DOHH2 (cell line): ENCODE measurements around the gene P3H2.

Source experiments
- H3F3A ChIP-seq: fragments of 200-600 bp; sonication (generic), shearing (Covaris generic); 2 replicates; pipeline ENCODE4 v1.6.0; 2016; ENCODE audit warnings: antibody characterized with exemption, mild to moderate bottlenecking; ENCODE audit not compliant: control insufficient read depth, insufficient read depth
- H3K27ac ChIP-seq: fragments of 200-600 bp; sonication (generic); 2 replicates; pipeline ENCODE4 v1.5.1; 2014; ENCODE audit warnings: low read depth, mild to moderate bottlenecking, low read length, moderate library complexity
- H3K27me3 ChIP-seq: fragments of 200-600 bp; sonication (generic); 2 replicates; pipeline ENCODE4 v1.6.1; 2014; ENCODE audit warnings: mild to moderate bottlenecking, low read length, mixed read lengths; ENCODE audit not compliant: control insufficient read depth
- H3K36me3 ChIP-seq: fragments of 200-600 bp; sonication (generic); 2 replicates; pipeline ENCODE4 v1.6.1; 2014; ENCODE audit warnings: mild to moderate bottlenecking, low read length, moderate library complexity, mixed read lengths; ENCODE audit not compliant: control insufficient read depth
- H3K4me1 ChIP-seq: fragments of 200-600 bp; sonication (generic); 2 replicates; pipeline ENCODE4 v1.6.1; 2014; ENCODE audit warnings: mild to moderate bottlenecking, low read length, mixed read lengths; ENCODE audit not compliant: control insufficient read depth
- H3K4me2 ChIP-seq: fragments of 200-600 bp; sonication (generic); 2 replicates; pipeline ENCODE4 v1.6.0; 2014; ENCODE audit warnings: mild to moderate bottlenecking, low read length, moderate library complexity
- H3K4me3 ChIP-seq: fragments of 200-600 bp; sonication (generic); 2 replicates; pipeline ENCODE4 v1.5.1; 2014; ENCODE audit warnings: mild to moderate bottlenecking, low read length, mixed read lengths
- H3K79me2 ChIP-seq: fragments of 200-600 bp; sonication (generic); 2 replicates; pipeline ENCODE4 v1.6.1; 2014; ENCODE audit warnings: mild to moderate bottlenecking, low read length, mixed read lengths; ENCODE audit not compliant: control insufficient read depth
- H3K9me2 ChIP-seq: fragments of 200-600 bp; sonication (generic); replicated peaks from 2 replicates; pipeline ENCODE4 v1.6.1; 2014; ENCODE audit warnings: mild to moderate bottlenecking, low read length, mixed read lengths; ENCODE audit not compliant: control insufficient read depth
- H3K9me3 ChIP-seq: fragments of 200-600 bp; sonication (generic); 2 replicates; pipeline ENCODE4 v1.6.1; 2014; ENCODE audit warnings: antibody characterized with exemption, low read length, mixed read lengths; ENCODE audit not compliant: control insufficient read depth, insufficient read depth
- H4K20me1 ChIP-seq: fragments of 200-600 bp; sonication (generic); 2 replicates; pipeline ENCODE4 v1.6.0; 2014; ENCODE audit warnings: low read depth, mild to moderate bottlenecking, antibody characterized with exemption, low read length, moderate library complexity; ENCODE audit not compliant: control insufficient read depth, insufficient read depth
- EZH2phosphoT487 ChIP-seq: fragments of 200-600 bp; sonication (generic); IDR thresholded peaks from 2 replicates; pipeline ENCODE4 v1.6.1; 2017; ENCODE audit warnings: borderline replicate concordance, mild to moderate bottlenecking, antibody characterized with exemption, low read length, moderate library complexity, mixed read lengths
- TF ChIP-seq, protein P1 (sequence below): fragments of 200-600 bp; sonication (generic); IDR thresholded peaks from one replicate; pipeline ENCODE4 v1.5.1; 2014; ENCODE audit warnings: antibody characterized with exemption, mild to moderate bottlenecking, low read depth, low read length; ENCODE audit not compliant: poor library complexity, severe bottlenecking

The P3H2 gene

DNA sequence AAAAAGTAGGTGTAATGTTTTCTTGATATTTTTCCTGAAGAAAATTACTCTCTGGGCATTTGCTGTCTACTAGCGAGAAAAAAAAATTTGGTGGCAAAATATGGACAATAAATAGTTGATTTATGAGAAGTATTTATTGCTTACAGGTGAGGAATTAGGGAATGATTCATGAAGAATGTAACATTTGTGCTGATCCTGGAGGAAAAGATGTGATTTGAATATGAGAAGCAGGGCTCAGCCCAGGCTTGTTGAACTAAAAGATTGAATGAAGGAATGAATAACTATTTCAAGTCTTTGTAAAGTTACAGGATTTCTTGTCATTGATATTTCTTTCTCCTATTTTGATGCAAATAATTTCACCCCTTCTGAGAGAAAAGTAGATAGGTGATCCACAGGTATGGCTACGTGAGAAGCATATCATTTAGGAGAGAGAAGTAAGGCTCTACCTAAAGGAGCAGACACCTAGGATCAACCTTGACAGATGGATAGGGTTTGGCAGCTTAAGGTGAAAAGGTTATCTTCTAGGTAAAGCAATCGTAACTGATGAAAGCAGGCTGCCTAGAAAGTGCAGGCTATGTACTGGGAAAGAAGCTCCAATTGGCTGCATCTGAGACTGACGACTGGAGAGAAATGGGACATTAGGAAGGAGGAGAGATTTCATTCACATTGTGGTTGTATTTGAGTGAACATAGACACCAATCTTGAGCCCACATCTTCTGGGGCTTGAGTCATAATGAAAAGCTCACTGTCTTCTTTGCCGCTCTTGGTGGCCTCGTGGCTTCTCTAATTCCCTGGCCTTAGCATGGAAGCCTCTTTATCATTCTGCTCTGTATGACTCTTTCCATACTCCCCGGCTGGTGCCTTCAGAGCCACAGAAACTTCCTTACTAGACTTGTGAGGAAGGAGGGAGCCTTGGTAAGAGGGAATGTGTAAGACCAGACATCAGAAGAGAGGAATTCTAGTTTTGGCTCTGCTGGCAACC lies 106.5 kb downstream of the P3H2 start:
- H3K27ac ChIP-seq, result no peak overlapping the region
- H3K27me3 ChIP-seq, result no peaks in the 10 kb centered on the region
- no peak overlapping the region for H3K4me3 ChIP-seq
- H3K4me2 ChIP-seq, result no peak overlapping the region
- H3K36me3 ChIP-seq, result no peaks in the 10 kb centered on the region
- no peaks in the 10 kb centered on the region for H3K9me3 ChIP-seq
- H3K79me2 ChIP-seq, result no peaks in the 10 kb centered on the region
- H3K4me1 ChIP-seq, result no peaks in the 10 kb centered on the region
- no peaks in the 10 kb centered on the region for H3F3A ChIP-seq
- TF ChIP-seq, protein P1, sequence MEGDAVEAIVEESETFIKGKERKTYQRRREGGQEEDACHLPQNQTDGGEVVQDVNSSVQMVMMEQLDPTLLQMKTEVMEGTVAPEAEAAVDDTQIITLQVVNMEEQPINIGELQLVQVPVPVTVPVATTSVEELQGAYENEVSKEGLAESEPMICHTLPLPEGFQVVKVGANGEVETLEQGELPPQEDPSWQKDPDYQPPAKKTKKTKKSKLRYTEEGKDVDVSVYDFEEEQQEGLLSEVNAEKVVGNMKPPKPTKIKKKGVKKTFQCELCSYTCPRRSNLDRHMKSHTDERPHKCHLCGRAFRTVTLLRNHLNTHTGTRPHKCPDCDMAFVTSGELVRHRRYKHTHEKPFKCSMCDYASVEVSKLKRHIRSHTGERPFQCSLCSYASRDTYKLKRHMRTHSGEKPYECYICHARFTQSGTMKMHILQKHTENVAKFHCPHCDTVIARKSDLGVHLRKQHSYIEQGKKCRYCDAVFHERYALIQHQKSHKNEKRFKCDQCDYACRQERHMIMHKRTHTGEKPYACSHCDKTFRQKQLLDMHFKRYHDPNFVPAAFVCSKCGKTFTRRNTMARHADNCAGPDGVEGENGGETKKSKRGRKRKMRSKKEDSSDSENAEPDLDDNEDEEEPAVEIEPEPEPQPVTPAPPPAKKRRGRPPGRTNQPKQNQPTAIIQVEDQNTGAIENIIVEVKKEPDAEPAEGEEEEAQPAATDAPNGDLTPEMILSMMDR, result no peak
- TF ChIP-seq EZH2phosphoT487, result no peak
- no peaks in the 10 kb centered on the region for H3K9me2 ChIP-seq
- no peaks in the 10 kb centered on the region for H4K20me1 ChIP-seq

DNA sequence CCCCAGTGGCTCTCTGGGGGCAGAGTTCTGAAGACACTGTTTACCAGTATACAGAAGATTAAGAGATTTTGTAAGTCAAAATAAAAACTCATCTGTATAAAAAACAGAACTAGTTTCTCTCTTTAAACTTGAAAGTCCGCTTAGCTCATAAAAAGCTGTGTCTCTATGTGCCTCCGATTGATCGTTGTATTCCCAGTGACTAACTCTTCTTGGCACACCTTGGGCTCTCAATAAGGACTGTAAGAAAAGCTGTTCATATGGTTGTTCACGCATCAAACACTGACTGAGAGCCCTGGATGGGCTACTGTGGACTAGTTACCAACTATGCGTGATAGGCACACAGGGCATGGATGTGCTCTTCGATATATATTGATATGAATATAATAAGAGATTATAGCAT lies 107.9 kb downstream of the P3H2 start:
- Histone ChIP-seq H3K4me1 (no peaks in the 10 kb centered on the region), H3K79me2 (no peaks in the 10 kb centered on the region), H3K4me3 (no peak overlapping the region), H3F3A (no peaks in the 10 kb centered on the region), H3K4me2 (no peak overlapping the region), H3K36me3 (no peaks in the 10 kb centered on the region), H3K9me3 (no peaks in the 10 kb centered on the region), H4K20me1 (no peaks in the 10 kb centered on the region), H3K9me2 (no peaks in the 10 kb centered on the region), H3K27me3 (no peaks in the 10 kb centered on the region), H3K27ac (no peak overlapping the region)
- TF ChIP-seq, protein P1, result no peak
- no peak for TF ChIP-seq EZH2phosphoT487

DNA sequence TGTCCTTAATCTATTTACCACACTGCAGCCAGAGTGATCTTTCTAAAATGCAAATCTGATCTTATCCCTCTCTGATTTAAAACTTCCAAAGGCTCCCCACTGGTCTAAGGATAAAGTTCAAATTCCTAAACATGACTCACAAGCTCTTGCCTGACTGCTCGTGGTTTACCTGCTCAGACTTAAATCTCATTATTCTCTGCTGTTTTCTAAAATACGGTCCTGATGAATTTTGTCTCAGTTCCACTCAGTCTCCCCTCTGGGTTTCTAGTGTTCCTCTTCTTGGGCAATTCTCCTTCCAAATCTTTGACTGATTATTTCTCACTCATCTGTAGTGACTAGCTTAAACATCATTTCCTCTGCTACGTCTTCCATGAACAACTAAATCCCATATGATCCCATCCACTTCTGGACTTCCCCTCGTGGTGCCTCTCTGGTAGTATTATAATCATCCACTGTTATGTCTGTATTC lies 108.3 kb downstream of the P3H2 start:
- Histone ChIP-seq H3K9me2 (no peaks in the 10 kb centered on the region), H3K79me2 (no peaks in the 10 kb centered on the region), H3K27me3 (no peaks in the 10 kb centered on the region), H3K27ac (no peak overlapping the region), H3K4me2 (no peak overlapping the region), H3K4me1 (no peaks in the 10 kb centered on the region), H3K4me3 (no peak overlapping the region), H3K9me3 (no peaks in the 10 kb centered on the region), H3K36me3 (no peaks in the 10 kb centered on the region), H3F3A (no peaks in the 10 kb centered on the region), H4K20me1 (no peaks in the 10 kb centered on the region)
- no peak for TF ChIP-seq EZH2phosphoT487

DNA sequence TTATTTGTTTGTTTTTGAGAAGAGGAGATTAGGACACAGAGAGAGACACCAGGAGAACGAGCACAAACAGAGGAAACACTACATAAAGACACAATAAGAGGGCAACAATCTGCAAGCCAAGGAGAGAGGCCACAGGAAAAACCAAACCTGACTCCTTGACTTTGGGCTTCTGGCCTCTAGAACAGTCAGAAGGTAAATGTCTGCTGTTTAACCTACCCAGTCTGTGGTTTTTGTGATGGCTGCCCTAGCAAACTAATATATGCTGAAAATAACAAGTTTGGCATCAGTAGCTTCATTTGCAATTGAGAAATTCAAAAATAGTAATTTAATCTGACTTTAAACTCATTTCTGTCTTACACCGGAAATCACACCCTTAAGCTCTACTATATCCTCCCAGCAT lies 110.2 kb downstream of the P3H2 start:
- H3K9me3 ChIP-seq, result no peaks in the 10 kb centered on the region
- no peaks in the 10 kb centered on the region for H3K79me2 ChIP-seq
- H3K4me3 ChIP-seq, result no peak overlapping the region
- TF ChIP-seq, protein P1, result no peak
- TF ChIP-seq EZH2phosphoT487, result no peak
- no peak overlapping the region for H3K4me2 ChIP-seq
- H3K27me3 ChIP-seq, result no peaks in the 10 kb centered on the region
- H4K20me1 ChIP-seq, result no peaks in the 10 kb centered on the region
- H3K4me1 ChIP-seq, result no peaks in the 10 kb centered on the region
- no peaks in the 10 kb centered on the region for H3K36me3 ChIP-seq
- H3F3A ChIP-seq, result no peaks in the 10 kb centered on the region
- no peak overlapping the region for H3K27ac ChIP-seq
- no peaks in the 10 kb centered on the region for H3K9me2 ChIP-seq
